Vagina (tissue), 2 donors: ENCODE measurements around the gene CALCR. TPM values are rescaled to one million over a fixed set of nuclear protein-coding genes. Genes with fewer than 3 reads are reported as not detected.

Source experiments
- DNase-seq, 2 donors: peaks; one replicate each; pipeline ENCODE4 v3.0.0-alpha.2; 2017; ENCODE audit errors: extremely low spot score in 2 of 2
- H3K27ac ChIP-seq: fragments of 200-600 bp; sonication (generic); one replicate; pipeline ENCODE4 v1.5.1; 2019
- H3K27me3 ChIP-seq: fragments of 200-600 bp; sonication (generic); one replicate; pipeline ENCODE4 v1.5.1; 2019
- H3K36me3 ChIP-seq, 2 donors: fragments of 200-600 bp; sonication (generic); one replicate each; pipeline ENCODE4 v1.5.1; 2017 to 2019
- H3K4me1 ChIP-seq: fragments of 200-600 bp; sonication (generic); one replicate; pipeline ENCODE4 v1.5.1; 2019
- H3K4me3 ChIP-seq, 2 donors: fragments of 200-600 bp; sonication (generic); 1 replicate in 1 of 2; 2 replicates in 1 of 2; pipeline ENCODE4 v1.5.1; 2016 to 2019
- H3K9me3 ChIP-seq: fragments of 200-600 bp; sonication (generic); one replicate; pipeline ENCODE4 v1.5.1; 2019
- CTCF ChIP-seq, 3 experiments: fragments of 450-650 bp in 2 of 3; fragments of 200-600 bp in 1 of 3; sonication (generic) in 1 of 3; IDR thresholded peaks; one replicate each; pipeline ENCODE4 v1.5.1; 2017 to 2019; ENCODE audit warnings: antibody characterized with exemption in 3 of 3, mild to moderate bottlenecking in 2 of 3, moderate library complexity in 2 of 3
- POLR2A ChIP-seq, 2 donors: fragments of 450-650 bp; IDR thresholded peaks; one replicate each; pipeline ENCODE4 v1.6.1; 2017; ENCODE audit warnings: antibody characterized with exemption in 2 of 2, mild to moderate bottlenecking in 2 of 2, moderate library complexity in 2 of 2
- POLR2AphosphoS5 ChIP-seq, 2 donors: sonication (generic); formaldehyde crosslinking; IDR thresholded peaks; one replicate each; pipeline ENCODE4 v1.9.0; 2017; ENCODE audit warnings: antibody characterized with exemption in 2 of 2, mild to moderate bottlenecking in 2 of 2, low read depth in 1 of 2; ENCODE audit not compliant: insufficient read depth in 1 of 2
- intact Hi-C: fragments of 100-400 bp; cut with DNase I; formaldehyde crosslinking; loops from one replicate; pipeline ENCODE4 v1.15.1; 2023
- total RNA-seq: library from RNA; depleted of rRNA; stranded (reverse); fragments of >200 nt; gene quantifications from one replicate; pipeline ENCODE4 v1.2.3, GENCODE V29; 2016

CALCR gene
- total RNA-seq, 1 donor from 2014 or later: not detected

GRCh38 chr7:93578762-93579161 is 4.2 kb upstream of the CALCR start:
- Histone ChIP-seq H3K36me3 (no peaks in the 10 kb centered on the region), H3K4me3 (no peak overlapping the region), H3K27me3 (no peaks in the 10 kb centered on the region), H3K4me1 (no peaks in the 10 kb centered on the region), H3K27ac (no peak overlapping the region), H3K9me3 (no peaks in the 10 kb centered on the region)
- TF ChIP-seq POLR2A (IDR thresholded peaks at IDR 0.05) (no peak), CTCF (IDR thresholded peaks at IDR 0.05) (no peak), POLR2AphosphoS5 (IDR thresholded peaks at IDR 0.05; ENCODE audit: insufficient read depth in 1 of 2, low read depth in 1 of 2) (no peak)
- intact Hi-C loops: no loop called here
- no peak for DNase-seq

- H3K27ac ChIP-seq: no peak overlapping the region
- no peak overlapping the region for H3K4me3 ChIP-seq
- H3K4me1 ChIP-seq: no peaks in the 10 kb centered on the region
- no peaks in the 10 kb centered on the region for H3K36me3 ChIP-seq
- no peaks in the 10 kb centered on the region for H3K27me3 ChIP-seq
- TF ChIP-seq POLR2AphosphoS5 (IDR thresholded peaks at IDR 0.05; ENCODE audit: insufficient read depth in 1 of 2, low read depth in 1 of 2): no peak
- no peak for DNase-seq
- no peaks in the 10 kb centered on the region for H3K9me3 ChIP-seq
- intact Hi-C loops: no loop called here
Observed at GRCh38 chr7:93575555-93576399, 1.3 kb upstream of the CALCR start.

- intact Hi-C loops: no loop called here
- no peaks in the 10 kb centered on the region for H3K4me1 ChIP-seq
- H3K27me3 ChIP-seq: no peaks in the 10 kb centered on the region
- H3K4me3 ChIP-seq: no peak overlapping the region
- TF ChIP-seq POLR2A (IDR thresholded peaks at IDR 0.05) (no peak), POLR2AphosphoS5 (IDR thresholded peaks at IDR 0.05; ENCODE audit: insufficient read depth in 1 of 2, low read depth in 1 of 2) (no peak), CTCF (IDR thresholded peaks at IDR 0.05) (no peak)
- DNase-seq: no peak
- no peak overlapping the region for H3K27ac ChIP-seq
- H3K36me3 ChIP-seq: no peaks in the 10 kb centered on the region
- no peaks in the 10 kb centered on the region for H3K9me3 ChIP-seq
Observed at GRCh38 chr7:93574269-93574645, 267 bp downstream of the CALCR start.

- Histone ChIP-seq H3K9me3 (no peaks in the 10 kb centered on the region), H3K27me3 (no peaks in the 10 kb centered on the region), H3K4me1 (no peaks in the 10 kb centered on the region), H3K4me3 (no peak overlapping the region), H3K36me3 (no peaks in the 10 kb centered on the region), H3K27ac (no peak overlapping the region)
- no peak for DNase-seq
- intact Hi-C loops: no loop called here
- TF ChIP-seq POLR2A (IDR thresholded peaks at IDR 0.05) (no peak), CTCF (IDR thresholded peaks at IDR 0.05) (no peak)
Observed at GRCh38 chr7:93569189-93569588, 5.3 kb downstream of the CALCR start.

GRCh38 chr7:93566876-93567275 is 7.6 kb downstream of the CALCR start:
- intact Hi-C loops: no loop called here
- no peaks in the 10 kb centered on the region for H3K27me3 ChIP-seq
- H3K4me3 ChIP-seq: no peak overlapping the region
- no peaks in the 10 kb centered on the region for H3K4me1 ChIP-seq
- no peak for DNase-seq
- no peaks in the 10 kb centered on the region for H3K9me3 ChIP-seq
- H3K36me3 ChIP-seq: no peaks in the 10 kb centered on the region
- no peak overlapping the region for H3K27ac ChIP-seq
- TF ChIP-seq POLR2A (IDR thresholded peaks at IDR 0.05): no peak
- TF ChIP-seq CTCF (IDR thresholded peaks at IDR 0.05): no peak
- no peak for TF ChIP-seq POLR2AphosphoS5 (IDR thresholded peaks at IDR 0.05; ENCODE audit: insufficient read depth in 1 of 2, low read depth in 1 of 2)
